ENCODE data around the gene ERBB4. TPM values are rescaled to one million over a fixed set of nuclear protein-coding genes. Genes with fewer than 3 reads are reported as not detected.
A peak's percentile ranks its signal among the peaks of the same experiment; 100 is the strongest.

Gene ERBB4
- total RNA-seq, 1 experiment from 2014 or later: 2.9 TPM

DNA sequence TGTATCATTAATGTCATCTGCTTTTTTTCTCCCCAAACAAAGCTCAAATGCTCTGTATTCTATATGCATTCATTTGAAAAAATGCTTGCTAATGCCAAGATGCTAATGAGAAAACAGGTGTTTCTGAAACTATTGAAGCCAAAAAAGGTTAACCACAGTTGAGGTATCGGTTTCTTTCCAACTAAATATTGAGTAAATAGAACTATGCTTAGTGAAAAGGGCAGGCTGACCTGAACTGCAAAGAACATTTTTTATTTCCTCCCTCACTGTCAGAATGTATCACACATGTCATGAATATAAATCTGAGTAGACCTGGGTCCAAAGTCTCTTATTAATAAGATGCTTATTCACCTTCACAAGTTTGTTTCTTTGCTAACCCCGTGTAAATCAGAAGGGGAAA is 1115.6 kb downstream of the ERBB4 start:
- Mint-ChIP-seq H3K4me3 (ENCODE audit: low read depth, unreplicated experiment) (no peak overlapping the region), H3K4me1 (ENCODE audit: low read depth, unreplicated experiment) (peaks cover 11% of the 10 kb centered on the region), H3K27me3 (ENCODE audit: unreplicated experiment) (no peaks in the 10 kb centered on the region), H3K9me3 (ENCODE audit: low read depth, unreplicated experiment) (no peaks in the 10 kb centered on the region), H3K27ac (ENCODE audit: unreplicated experiment) (no peak overlapping the region), H3K36me3 (ENCODE audit: insufficient read depth, unreplicated experiment) (no peaks in the 10 kb centered on the region)
- intact Hi-C loops (cut with micrococcal nuclease; ENCODE audit: unreplicated experiment): no loop called here
- BruUV-seq (replicated peaks): no TSS peak
- no peak for DNase-seq
- TF ChIP-seq, protein P1, sequence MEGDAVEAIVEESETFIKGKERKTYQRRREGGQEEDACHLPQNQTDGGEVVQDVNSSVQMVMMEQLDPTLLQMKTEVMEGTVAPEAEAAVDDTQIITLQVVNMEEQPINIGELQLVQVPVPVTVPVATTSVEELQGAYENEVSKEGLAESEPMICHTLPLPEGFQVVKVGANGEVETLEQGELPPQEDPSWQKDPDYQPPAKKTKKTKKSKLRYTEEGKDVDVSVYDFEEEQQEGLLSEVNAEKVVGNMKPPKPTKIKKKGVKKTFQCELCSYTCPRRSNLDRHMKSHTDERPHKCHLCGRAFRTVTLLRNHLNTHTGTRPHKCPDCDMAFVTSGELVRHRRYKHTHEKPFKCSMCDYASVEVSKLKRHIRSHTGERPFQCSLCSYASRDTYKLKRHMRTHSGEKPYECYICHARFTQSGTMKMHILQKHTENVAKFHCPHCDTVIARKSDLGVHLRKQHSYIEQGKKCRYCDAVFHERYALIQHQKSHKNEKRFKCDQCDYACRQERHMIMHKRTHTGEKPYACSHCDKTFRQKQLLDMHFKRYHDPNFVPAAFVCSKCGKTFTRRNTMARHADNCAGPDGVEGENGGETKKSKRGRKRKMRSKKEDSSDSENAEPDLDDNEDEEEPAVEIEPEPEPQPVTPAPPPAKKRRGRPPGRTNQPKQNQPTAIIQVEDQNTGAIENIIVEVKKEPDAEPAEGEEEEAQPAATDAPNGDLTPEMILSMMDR (IDR thresholded peaks at IDR 0.05; ENCODE audit: unreplicated experiment): no peak
- CTCF ChIA-PET: interaction anchor here (0.6 to 1.0 kb wide), 2 partner anchors 15 to 1181 kb away, joined by 5 to 7 read pairs; no protein-coding TSS in a partner anchor

DNA sequence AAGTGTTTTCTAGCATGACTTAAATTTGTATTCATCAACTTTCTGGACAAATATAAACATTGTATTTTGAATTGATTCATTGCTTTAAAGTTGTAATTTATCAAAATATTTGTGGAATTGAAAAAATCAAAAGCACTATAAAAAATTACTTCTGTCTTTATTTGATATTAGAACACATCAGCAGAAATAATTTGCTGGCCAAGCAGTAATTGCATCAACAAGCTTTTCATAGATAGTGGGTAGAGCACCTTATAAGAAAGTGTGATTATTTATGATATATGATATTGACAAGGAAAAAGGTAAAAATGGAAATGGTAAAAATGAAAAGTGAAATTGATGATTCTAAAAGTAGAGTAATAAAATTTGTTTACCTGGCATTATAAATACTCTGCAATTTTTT is 1121.1 kb downstream of the ERBB4 start:
- Mint-ChIP-seq H3K9me3 (ENCODE audit: low read depth, unreplicated experiment) (no peaks in the 10 kb centered on the region), H3K4me3 (ENCODE audit: low read depth, unreplicated experiment) (no peak overlapping the region), H3K27me3 (ENCODE audit: unreplicated experiment) (no peaks in the 10 kb centered on the region), H3K4me1 (ENCODE audit: low read depth, unreplicated experiment) (peaks cover 3% of the 10 kb centered on the region), H3K36me3 (ENCODE audit: insufficient read depth, unreplicated experiment) (no peaks in the 10 kb centered on the region), H3K27ac (ENCODE audit: unreplicated experiment) (no peak overlapping the region)
- DNase-seq: no peak
- no TSS peak for BruUV-seq (replicated peaks)
- TF ChIP-seq, protein P1 (IDR thresholded peaks at IDR 0.05; ENCODE audit: unreplicated experiment): no peak
- CTCF ChIA-PET: no interaction called here
- intact Hi-C loops (cut with micrococcal nuclease; ENCODE audit: unreplicated experiment): no loop called here

DNA sequence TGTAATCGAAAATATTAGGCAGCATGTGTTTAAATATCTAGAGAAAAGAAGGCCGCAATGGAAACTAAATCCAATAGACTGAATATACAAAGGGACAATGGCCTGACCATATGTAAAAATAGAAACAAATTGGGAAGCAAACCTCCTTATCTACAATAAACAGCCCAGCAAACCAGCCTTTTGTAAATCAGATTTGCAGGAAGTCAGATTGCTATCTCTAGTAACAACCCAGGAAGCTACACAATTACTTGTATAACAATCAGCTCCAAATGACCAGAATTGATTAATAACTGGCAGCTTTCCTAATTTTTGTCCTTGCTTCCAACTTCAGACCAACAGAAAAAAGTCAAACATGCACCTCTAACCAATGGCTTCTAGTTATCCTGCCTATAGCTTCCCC is 1122.2 kb downstream of the ERBB4 start:
- intact Hi-C loops (cut with micrococcal nuclease; ENCODE audit: unreplicated experiment): no loop called here
- TF ChIP-seq, protein P1 (IDR thresholded peaks at IDR 0.05; ENCODE audit: unreplicated experiment): no peak
- H3K4me1 Mint-ChIP-seq (ENCODE audit: low read depth, unreplicated experiment): peaks cover 10% of the 10 kb centered on the region
- no peak overlapping the region for H3K27ac Mint-ChIP-seq (ENCODE audit: unreplicated experiment)
- no peak overlapping the region for H3K4me3 Mint-ChIP-seq (ENCODE audit: low read depth, unreplicated experiment)
- CTCF ChIA-PET: no interaction called here
- no peaks in the 10 kb centered on the region for H3K36me3 Mint-ChIP-seq (ENCODE audit: insufficient read depth, unreplicated experiment)
- no peaks in the 10 kb centered on the region for H3K9me3 Mint-ChIP-seq (ENCODE audit: low read depth, unreplicated experiment)
- no TSS peak for BruUV-seq (replicated peaks)
- DNase-seq: no peak
- no peaks in the 10 kb centered on the region for H3K27me3 Mint-ChIP-seq (ENCODE audit: unreplicated experiment)

DNA sequence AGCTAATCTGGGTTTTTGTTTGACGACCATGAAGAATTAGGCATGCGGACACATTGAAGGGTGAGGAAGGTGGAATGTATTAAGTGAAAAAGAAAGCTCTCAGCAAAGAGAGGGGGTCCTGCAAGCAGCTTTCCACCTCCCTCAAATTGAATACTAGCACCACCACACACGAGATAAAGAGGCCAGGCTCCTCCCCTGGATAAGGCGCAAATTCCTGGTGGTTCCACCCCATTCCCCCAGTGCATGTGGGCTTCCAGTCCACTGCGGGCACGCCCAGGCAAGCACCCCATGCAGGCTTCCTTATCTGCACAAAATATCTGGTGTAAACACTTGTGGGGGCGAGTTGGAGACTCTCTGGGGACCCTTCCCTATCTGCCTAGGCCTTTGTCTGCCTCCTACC is 1124.9 kb downstream of the ERBB4 start:
- intact Hi-C loops (cut with micrococcal nuclease; ENCODE audit: unreplicated experiment): no loop called here
- TF ChIP-seq, protein P1 (IDR thresholded peaks at IDR 0.05; ENCODE audit: unreplicated experiment): no peak
- Mint-ChIP-seq H3K36me3 (ENCODE audit: insufficient read depth, unreplicated experiment) (no peaks in the 10 kb centered on the region), H3K4me3 (ENCODE audit: low read depth, unreplicated experiment) (no peak overlapping the region), H3K27ac (ENCODE audit: unreplicated experiment) (peak overlapping the region; percentile 54), H3K27me3 (ENCODE audit: unreplicated experiment) (no peaks in the 10 kb centered on the region), H3K4me1 (ENCODE audit: low read depth, unreplicated experiment) (peaks cover 22% of the 10 kb centered on the region), H3K9me3 (ENCODE audit: low read depth, unreplicated experiment) (no peaks in the 10 kb centered on the region)
- DNase-seq: no peak
- BruUV-seq (replicated peaks): no TSS peak
- CTCF ChIA-PET: no interaction called here

Data from Calu3 (cell line).